DOHH2 (cell line): Measurements from ENCODE around the gene SLC25A11.

Experiments
- H3F3A ChIP-seq: fragments of 200-600 bp; sonication (generic), shearing (Covaris generic); 2 replicates; pipeline ENCODE4 v1.6.0; 2016; ENCODE audit warnings: antibody characterized with exemption, mild to moderate bottlenecking; ENCODE audit not compliant: control insufficient read depth, insufficient read depth
- H3K27ac ChIP-seq: fragments of 200-600 bp; sonication (generic); 2 replicates; pipeline ENCODE4 v1.5.1; 2014; ENCODE audit warnings: low read depth, mild to moderate bottlenecking, low read length, moderate library complexity
- H3K27me3 ChIP-seq: fragments of 200-600 bp; sonication (generic); 2 replicates; pipeline ENCODE4 v1.6.1; 2014; ENCODE audit warnings: mild to moderate bottlenecking, low read length, mixed read lengths; ENCODE audit not compliant: control insufficient read depth
- H3K36me3 ChIP-seq: fragments of 200-600 bp; sonication (generic); 2 replicates; pipeline ENCODE4 v1.6.1; 2014; ENCODE audit warnings: mild to moderate bottlenecking, low read length, moderate library complexity, mixed read lengths; ENCODE audit not compliant: control insufficient read depth
- H3K4me1 ChIP-seq: fragments of 200-600 bp; sonication (generic); 2 replicates; pipeline ENCODE4 v1.6.1; 2014; ENCODE audit warnings: mild to moderate bottlenecking, low read length, mixed read lengths; ENCODE audit not compliant: control insufficient read depth
- H3K4me2 ChIP-seq: fragments of 200-600 bp; sonication (generic); 2 replicates; pipeline ENCODE4 v1.6.0; 2014; ENCODE audit warnings: mild to moderate bottlenecking, low read length, moderate library complexity
- H3K4me3 ChIP-seq: fragments of 200-600 bp; sonication (generic); 2 replicates; pipeline ENCODE4 v1.5.1; 2014; ENCODE audit warnings: mild to moderate bottlenecking, low read length, mixed read lengths
- H3K79me2 ChIP-seq: fragments of 200-600 bp; sonication (generic); 2 replicates; pipeline ENCODE4 v1.6.1; 2014; ENCODE audit warnings: mild to moderate bottlenecking, low read length, mixed read lengths; ENCODE audit not compliant: control insufficient read depth
- H3K9me2 ChIP-seq: fragments of 200-600 bp; sonication (generic); replicated peaks from 2 replicates; pipeline ENCODE4 v1.6.1; 2014; ENCODE audit warnings: mild to moderate bottlenecking, low read length, mixed read lengths; ENCODE audit not compliant: control insufficient read depth
- H3K9me3 ChIP-seq: fragments of 200-600 bp; sonication (generic); 2 replicates; pipeline ENCODE4 v1.6.1; 2014; ENCODE audit warnings: antibody characterized with exemption, low read length, mixed read lengths; ENCODE audit not compliant: control insufficient read depth, insufficient read depth
- H4K20me1 ChIP-seq: fragments of 200-600 bp; sonication (generic); 2 replicates; pipeline ENCODE4 v1.6.0; 2014; ENCODE audit warnings: low read depth, mild to moderate bottlenecking, antibody characterized with exemption, low read length, moderate library complexity; ENCODE audit not compliant: control insufficient read depth, insufficient read depth
- EZH2phosphoT487 ChIP-seq: fragments of 200-600 bp; sonication (generic); IDR thresholded peaks from 2 replicates; pipeline ENCODE4 v1.6.1; 2017; ENCODE audit warnings: borderline replicate concordance, mild to moderate bottlenecking, antibody characterized with exemption, low read length, moderate library complexity, mixed read lengths
- TF ChIP-seq, protein P1 (sequence below): fragments of 200-600 bp; sonication (generic); IDR thresholded peaks from one replicate; pipeline ENCODE4 v1.5.1; 2014; ENCODE audit warnings: antibody characterized with exemption, mild to moderate bottlenecking, low read depth, low read length; ENCODE audit not compliant: poor library complexity, severe bottlenecking

Gene SLC25A11

DNA sequence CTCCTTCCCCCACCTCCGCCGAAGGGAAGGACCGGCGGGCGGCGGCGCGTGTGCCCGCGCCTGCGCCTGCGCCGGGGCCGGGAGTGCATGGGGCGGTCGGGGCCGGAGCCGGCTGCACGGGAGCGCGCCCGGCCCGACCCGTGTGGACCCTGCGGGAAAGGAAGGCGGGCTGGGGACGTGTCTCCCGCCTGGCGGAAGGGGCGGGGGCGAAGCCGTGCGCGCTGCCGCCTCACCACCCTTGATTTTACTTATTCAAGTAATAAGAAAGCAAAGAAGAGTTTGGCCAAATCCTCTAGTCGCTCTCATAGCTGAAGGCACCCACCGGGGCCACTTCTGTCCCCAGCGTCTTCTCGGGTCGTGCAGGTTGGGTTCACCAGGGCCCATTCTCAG lies 9.1 kb upstream of the SLC25A11 start:
- TF ChIP-seq, protein P1, sequence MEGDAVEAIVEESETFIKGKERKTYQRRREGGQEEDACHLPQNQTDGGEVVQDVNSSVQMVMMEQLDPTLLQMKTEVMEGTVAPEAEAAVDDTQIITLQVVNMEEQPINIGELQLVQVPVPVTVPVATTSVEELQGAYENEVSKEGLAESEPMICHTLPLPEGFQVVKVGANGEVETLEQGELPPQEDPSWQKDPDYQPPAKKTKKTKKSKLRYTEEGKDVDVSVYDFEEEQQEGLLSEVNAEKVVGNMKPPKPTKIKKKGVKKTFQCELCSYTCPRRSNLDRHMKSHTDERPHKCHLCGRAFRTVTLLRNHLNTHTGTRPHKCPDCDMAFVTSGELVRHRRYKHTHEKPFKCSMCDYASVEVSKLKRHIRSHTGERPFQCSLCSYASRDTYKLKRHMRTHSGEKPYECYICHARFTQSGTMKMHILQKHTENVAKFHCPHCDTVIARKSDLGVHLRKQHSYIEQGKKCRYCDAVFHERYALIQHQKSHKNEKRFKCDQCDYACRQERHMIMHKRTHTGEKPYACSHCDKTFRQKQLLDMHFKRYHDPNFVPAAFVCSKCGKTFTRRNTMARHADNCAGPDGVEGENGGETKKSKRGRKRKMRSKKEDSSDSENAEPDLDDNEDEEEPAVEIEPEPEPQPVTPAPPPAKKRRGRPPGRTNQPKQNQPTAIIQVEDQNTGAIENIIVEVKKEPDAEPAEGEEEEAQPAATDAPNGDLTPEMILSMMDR = no peak
- TF ChIP-seq EZH2phosphoT487 = no peak
- Histone ChIP-seq H4K20me1 (peaks cover 13% of the 10 kb centered on the region; the same call in 1 of the 2 replicates), H3K4me1 (peaks cover 52% of the 10 kb centered on the region), H3K27ac (peak overlapping the region; percentile 99), H3K9me3 (no peaks in the 10 kb centered on the region), H3K9me2 (no peaks in the 10 kb centered on the region), H3K79me2 (peaks cover 55% of the 10 kb centered on the region), H3K4me3 (peak overlapping the region; percentile 93), H3K4me2 (peak overlapping the region; percentile 94), H3K36me3 (peaks cover 45% of the 10 kb centered on the region), H3K27me3 (no peaks in the 10 kb centered on the region), H3F3A (peaks cover 43% of the 10 kb centered on the region)

DNA sequence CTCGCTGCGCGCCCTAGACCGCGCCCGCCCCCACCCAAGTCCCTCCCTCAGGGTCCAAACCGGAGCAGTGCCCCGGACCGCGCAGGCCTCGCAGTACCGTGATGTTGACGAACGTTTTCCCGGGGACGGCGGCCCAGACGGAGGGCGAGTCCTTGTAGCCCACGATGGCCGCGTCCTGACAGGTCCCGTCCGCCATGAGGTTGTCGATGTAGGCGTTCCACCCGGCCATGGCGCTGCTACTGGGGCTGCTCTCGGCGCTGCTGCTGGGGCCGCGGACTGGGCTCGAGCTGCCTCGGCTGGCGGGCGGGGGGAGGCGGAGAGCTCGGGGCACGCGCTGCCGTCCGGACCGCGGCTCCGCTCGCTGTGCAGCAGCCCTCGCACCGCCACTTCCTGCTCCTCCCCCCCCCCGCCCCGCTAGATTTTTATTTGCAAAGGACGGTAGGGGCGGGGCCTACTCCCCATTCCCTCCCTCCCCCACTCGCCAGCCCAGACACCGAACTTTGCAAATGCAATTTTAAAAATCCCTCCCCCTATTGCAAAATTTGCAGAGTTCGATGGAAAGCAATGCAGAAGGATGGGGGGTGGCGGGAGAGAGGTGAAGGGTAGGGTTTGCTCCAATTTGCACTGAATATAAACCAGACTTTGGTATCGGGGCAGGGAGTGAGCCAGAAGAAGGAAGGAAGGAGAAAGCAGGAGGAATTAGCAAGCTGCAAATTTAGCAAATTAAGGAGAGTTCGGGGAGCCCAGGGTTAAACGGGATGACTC lies 8.5 kb upstream of the SLC25A11 start, which contains the start of gene PFN1:
Gene PFN1 (minus strand): TSS at position 365 of the 765 bp plus-strand sequence. CDS start 136 bp downstream, at position 229.
- peaks cover 57% of the 10 kb centered on the region for H3K4me1 ChIP-seq
- peak within 1 kb of the TSS; percentile 99 for H3K27ac ChIP-seq
- H3K27me3 ChIP-seq = no peaks in the 10 kb centered on the region
- no peak for TF ChIP-seq EZH2phosphoT487
- TF ChIP-seq, protein P1 = no peak
- H3K9me3 ChIP-seq = no peaks in the 10 kb centered on the region
- peaks cover 48% of the 10 kb centered on the region for H3F3A ChIP-seq
- H3K79me2 ChIP-seq = peaks cover 60% of the 10 kb centered on the region
- peak within 1 kb of the TSS; percentile 93 for H3K4me3 ChIP-seq
- peak within 1 kb of the TSS; percentile 94 for H3K4me2 ChIP-seq
- no peaks in the 10 kb centered on the region for H3K9me2 ChIP-seq
- H4K20me1 ChIP-seq = peaks cover 13% of the 10 kb centered on the region; the same call in 1 of the 2 replicates
- H3K36me3 ChIP-seq = peaks cover 50% of the 10 kb centered on the region

DNA sequence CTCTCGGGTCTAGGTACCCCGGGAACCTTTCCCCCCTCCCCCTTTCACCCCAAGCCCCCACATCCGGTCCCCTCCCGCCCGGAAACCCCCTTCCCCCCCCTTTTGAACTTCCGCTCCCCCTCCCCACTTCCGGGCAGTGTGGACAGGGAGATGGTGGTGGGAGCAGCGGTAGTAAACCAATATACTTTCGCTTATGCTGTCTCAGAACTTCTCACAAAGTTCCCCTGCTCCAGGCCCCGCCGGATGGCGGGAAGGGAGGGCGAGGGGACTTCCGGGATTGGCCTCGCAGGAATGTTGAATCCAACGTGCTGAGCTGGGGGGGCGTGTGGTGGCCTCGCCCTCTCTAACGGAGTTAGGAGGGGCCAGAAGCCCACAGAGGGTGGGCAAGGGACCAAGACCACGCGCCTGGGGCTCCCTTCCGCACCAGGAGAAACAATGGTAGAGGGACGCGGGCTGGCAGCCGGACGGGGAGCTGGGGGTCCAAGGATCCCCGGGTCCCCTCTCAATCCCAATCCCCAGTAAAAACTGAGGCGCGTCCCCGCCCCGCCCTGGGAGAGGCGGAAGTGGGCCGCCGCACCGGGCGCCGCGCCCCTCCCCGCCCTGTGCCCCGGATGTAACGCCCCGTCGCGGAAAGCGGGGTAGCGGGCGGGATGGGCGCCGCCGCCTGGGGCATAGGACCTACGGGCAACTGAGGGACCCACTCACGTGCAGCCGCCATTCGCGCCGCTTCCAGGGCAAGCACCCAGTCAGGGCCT lies 7.7 kb upstream of the SLC25A11 start:
- Histone ChIP-seq H3K4me3 (peak overlapping the region; percentile 93), H3K79me2 (peaks cover 68% of the 10 kb centered on the region), H3K9me2 (no peaks in the 10 kb centered on the region), H3K9me3 (no peaks in the 10 kb centered on the region), H3K4me2 (peak overlapping the region; percentile 94), H3K4me1 (peaks cover 65% of the 10 kb centered on the region), H3K27ac (peak overlapping the region; percentile 99), H4K20me1 (peaks cover 13% of the 10 kb centered on the region; the same call in 1 of the 2 replicates), H3F3A (peaks cover 53% of the 10 kb centered on the region), H3K27me3 (no peaks in the 10 kb centered on the region), H3K36me3 (peaks cover 58% of the 10 kb centered on the region)
- no peak for TF ChIP-seq EZH2phosphoT487
- TF ChIP-seq, protein P1 = no peak
